HG02623 (cell line): ENCODE data around the gene ADAMTSL1.
A peak's percentile ranks its signal among the peaks of the same experiment; 100 is the strongest.

Source experiments
- ATAC-seq: cut with Tn5 transposase; IDR thresholded peaks from one replicate; pipeline ENCODE4 v1.9.1; 2021; ENCODE audit warnings: moderate library complexity; ENCODE audit not compliant: unreplicated experiment

Gene ADAMTSL1

GRCh38 chr9:18721267-18721994, 247.5 kb downstream of the ADAMTSL1 start:
- no peak for ATAC-seq

- ATAC-seq, result no peak
These were observed 248.0 kb downstream of the ADAMTSL1 start for GRCh38 chr9:18721995-18722310.

DNA sequence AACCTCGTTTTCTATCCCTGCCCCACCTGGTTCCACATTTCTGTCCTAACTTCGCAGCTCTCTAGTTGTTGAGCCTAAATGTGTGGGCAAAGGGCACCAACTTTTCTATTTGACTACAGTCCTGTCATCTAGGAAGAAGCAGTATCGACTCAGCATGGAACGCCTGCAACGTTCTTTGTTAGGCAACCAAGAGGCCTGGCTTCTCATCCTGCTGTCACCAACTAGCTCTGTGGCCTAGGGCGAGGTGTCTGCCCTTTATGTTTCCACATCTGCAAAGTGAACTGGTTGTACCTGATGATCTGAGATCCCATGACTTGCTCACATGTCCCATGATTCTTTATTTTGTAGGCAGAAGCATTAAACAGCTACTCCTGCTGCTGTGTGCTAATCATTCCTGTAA, 248.9 kb downstream of the ADAMTSL1 start:
- ATAC-seq, result no peak

DNA sequence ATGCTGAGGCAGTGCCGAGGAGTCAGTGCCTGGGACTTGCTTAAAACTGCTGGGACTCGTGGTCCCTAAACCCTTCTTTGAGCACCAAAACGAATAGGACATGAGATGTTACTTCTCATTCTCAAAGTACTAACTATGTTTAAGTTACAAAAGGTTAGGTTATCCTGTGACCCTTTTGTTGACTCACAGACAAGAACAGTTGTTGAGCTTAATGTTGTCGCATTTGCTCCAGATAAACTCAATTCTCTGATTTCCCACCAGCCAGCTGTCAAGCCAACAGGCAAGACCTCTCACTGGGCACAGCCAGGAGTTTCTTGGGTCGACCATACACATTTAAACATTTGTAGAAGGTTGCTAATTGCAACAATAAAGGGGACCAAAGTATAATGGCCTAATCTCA, 249.4 kb downstream of the ADAMTSL1 start:
- ATAC-seq, result no peak

GRCh38 chr9:18726546-18726945, 252.6 kb downstream of the ADAMTSL1 start:
- ATAC-seq, result no peak

GRCh38 chr9:18727904-18728303, 254.0 kb downstream of the ADAMTSL1 start:
- no peak for ATAC-seq

GRCh38 chr9:18728642-18729041, 254.7 kb downstream of the ADAMTSL1 start:
- ATAC-seq, result no peak

GRCh38 chr9:18730241-18730640, 256.3 kb downstream of the ADAMTSL1 start:
- ATAC-seq, result no peak

- ATAC-seq, result no peak
These were observed 265.2 kb downstream of the ADAMTSL1 start for GRCh38 chr9:18739127-18739526.

- no peak for ATAC-seq
These were observed 265.8 kb downstream of the ADAMTSL1 start for GRCh38 chr9:18739641-18740318.

DNA sequence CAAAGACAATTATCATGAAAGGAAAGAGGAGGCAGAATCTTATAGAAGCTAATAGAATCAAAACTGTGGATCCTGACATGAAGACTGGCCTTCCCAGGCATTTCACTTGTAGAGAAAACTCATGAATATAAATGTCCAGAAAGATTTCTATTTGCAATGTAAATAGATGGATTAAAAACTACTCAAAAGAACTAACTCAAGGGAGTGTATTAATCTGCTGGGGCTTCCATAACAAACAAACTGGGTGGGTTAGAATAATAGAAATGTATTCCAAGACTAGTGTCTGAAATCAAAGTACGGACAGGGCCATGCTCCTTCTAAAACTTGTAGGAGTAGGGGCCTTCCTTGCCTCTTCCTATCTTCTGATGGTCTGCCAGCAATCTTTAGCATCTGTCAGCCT, 267.4 kb downstream of the ADAMTSL1 start:
- no peak for ATAC-seq

DNA sequence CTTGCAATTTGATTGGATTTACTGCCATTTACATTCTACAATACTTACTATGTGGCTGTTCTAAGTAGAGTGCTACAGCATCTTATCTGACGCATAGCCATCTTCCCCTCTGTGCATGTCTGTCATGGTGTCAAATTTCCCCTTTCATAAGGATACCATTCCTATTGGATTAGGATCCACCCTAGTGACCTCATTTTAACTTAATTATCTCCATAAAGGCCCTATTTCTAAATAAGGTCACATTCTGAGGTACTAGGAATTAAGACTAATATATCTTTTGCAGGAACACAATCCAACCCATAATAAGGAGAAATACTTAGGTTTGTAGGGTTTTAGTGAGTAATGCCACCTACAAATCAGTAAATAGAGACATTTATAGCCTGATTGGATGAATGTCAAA, 268.0 kb downstream of the ADAMTSL1 start:
- ATAC-seq, result no peak

- no peak for ATAC-seq
These were observed 269.5 kb downstream of the ADAMTSL1 start for GRCh38 chr9:18743421-18743820.

DNA sequence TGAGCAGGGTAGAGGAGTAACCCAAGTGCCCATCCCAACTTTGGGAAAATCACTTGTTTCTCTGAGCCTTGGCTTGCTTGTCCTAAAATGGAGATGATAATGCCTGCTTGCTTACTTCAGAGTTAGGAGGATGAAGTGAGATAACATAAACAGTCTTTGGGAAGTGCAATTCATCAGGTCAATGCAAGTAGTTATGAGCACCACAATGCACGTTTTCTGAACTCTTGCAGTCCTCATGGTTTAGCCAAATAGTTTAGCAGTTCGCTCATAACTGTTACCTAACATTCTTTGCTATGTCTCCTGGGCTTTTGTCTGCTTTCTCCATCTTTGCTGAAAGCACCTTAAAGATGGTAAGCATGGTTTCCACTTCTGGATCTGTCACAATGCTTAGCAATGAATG, 270.0 kb downstream of the ADAMTSL1 start:
- no peak for ATAC-seq

DNA sequence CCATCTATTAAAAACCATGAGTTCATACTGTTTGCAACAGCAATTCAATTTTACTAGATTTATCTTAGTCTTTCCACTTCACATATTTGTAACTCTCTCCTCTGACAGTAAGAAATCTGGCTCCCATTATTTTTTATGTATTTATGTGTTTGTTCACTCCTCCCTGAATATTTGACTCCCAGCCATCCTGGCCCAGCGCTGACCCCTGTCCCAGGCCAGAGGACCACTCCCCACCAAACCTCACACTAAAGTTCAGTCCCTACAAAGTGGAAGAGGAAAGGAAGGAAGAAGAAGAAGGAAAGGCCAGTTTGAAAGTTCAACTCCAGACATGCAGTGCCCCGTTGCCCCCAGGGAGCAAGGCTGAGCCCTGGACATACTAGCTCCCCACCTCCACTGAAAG, 271.8 kb downstream of the ADAMTSL1 start:
- ATAC-seq, result no peak

- ATAC-seq, result no peak
These were observed 272.7 kb downstream of the ADAMTSL1 start for GRCh38 chr9:18746631-18747030.

DNA sequence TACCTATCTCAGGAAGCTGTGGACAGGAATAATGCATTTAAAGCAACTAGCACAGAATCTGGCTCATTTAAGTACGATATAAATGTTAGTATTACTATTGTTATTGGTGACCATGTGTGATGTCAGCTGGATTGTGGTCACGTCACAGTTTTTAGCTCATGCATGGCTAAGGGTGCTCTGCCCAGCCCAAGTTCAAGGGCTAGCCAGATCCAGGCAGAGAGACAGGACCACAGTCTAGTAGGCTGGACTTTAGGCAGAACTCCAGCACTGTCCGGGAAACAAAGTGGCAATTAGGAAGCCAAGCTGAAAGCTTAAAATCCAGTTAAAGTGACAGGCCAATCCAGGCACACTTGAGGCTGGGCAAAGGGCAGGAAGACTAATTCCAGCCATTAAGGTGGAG, 273.6 kb downstream of the ADAMTSL1 start:
- ATAC-seq, result no peak

DNA sequence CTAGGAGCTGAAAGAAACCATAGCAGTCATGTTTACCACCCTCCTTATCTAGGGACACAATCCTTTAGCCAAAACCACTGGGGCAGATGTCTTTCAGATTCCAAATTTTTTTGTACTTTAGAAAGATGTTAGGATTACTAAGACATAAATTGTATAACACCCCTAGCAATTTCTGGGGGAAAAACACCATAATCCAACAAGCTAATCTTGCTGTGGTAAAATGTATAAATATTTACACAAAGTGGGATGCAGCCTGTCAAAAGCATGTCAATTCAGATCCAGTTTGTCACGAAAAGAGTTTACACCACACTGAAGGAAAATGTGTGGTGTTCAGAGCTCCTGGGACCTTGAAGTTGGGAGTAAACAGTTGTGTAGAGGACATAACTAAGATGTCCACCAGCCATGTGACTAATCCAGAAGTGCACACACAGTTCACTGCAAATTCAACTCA, 274.3 kb downstream of the ADAMTSL1 start:
- no peak for ATAC-seq

DNA sequence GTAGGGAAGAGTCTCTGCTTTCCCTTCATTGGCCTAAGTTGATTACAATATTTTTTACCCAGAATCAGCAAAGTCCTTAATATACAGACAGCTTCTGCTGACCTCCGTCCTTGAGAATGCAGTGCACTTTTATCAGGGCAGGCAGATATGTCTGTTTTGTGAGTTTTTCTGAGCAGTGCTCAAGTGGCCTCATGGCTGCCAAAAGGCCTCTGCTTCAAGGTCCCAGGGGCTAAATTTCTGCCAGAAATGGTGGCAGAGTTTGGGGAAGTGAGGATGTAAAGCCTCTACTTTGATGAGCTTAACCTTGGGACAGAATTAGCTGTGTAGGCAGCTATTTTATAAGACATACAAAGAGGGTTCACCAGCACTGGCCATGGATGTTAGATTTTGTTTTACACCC, 275.8 kb downstream of the ADAMTSL1 start:
- ATAC-seq, result no peak

DNA sequence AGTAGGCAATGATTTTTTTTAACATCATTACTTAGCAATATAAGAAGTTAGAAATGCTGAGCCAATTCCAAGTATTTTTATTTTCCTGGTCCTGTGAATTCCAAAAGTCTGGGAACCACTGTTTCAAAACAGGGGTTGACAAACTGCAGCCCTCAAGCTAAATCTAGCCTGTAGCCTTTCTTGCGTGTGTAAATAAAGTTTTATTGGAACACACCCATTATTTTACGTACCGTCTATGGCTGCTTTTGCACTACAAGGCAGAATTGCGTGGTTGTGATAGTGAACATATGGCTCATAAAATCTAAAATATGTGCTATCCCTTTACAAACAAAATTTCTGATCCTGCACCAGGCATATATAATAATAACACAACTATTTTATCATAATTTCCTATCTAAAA, 280.0 kb downstream of the ADAMTSL1 start:
- no peak for ATAC-seq

DNA sequence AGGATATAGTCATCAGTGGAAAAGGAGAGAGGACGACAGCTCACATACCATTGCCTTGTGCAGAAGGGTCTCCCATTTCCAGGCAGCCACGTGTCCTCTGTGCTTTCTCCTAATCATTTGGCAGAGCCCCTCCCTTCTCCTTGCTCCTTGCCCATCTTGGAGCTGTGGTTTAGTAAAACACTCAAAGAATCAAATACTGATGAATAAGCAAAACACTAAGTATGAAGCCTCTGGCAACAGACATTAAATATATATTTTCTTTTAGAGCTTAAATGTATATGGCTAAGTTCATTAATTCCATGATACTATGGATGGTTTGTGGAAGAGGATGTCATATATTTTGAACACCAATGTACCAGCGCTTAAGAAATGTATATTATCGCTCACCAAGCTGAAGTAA, 280.6 kb downstream of the ADAMTSL1 start:
- no peak for ATAC-seq

GRCh38 chr9:18755263-18755662, 281.3 kb downstream of the ADAMTSL1 start:
- ATAC-seq, result no peak

DNA sequence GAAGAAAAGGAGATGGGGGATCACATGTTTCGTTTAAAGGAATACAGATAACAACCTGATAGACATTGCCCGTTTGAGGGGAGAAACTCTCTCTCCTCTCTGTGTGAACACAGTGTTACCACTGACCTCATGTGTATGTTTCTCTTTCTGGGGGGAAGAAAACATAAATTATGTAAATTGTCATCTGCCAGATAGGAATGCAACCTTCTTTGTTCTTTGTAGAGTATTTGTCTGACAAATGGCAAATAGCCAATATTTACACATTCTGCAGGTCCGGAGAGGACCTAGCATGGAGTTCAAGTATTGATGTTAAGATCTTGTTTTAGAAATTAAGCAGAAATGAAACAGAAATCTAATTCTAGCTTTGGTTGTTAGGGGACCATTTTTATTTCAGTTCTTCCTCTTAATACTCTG, 282.8 kb downstream of the ADAMTSL1 start:
- ATAC-seq, result peak; percentile 59
